GM19193 (cell line): Measurements from ENCODE around the gene IZUMO4.

Experiments used
- POLR2A ChIP-seq: IDR thresholded peaks from 4 replicates; pipeline ENCODE4 v1.6.1; 2011; ENCODE audit not compliant: insufficient read depth, insufficient read length; ENCODE audit errors: extremely low read depth

IZUMO4 gene

DNA sequence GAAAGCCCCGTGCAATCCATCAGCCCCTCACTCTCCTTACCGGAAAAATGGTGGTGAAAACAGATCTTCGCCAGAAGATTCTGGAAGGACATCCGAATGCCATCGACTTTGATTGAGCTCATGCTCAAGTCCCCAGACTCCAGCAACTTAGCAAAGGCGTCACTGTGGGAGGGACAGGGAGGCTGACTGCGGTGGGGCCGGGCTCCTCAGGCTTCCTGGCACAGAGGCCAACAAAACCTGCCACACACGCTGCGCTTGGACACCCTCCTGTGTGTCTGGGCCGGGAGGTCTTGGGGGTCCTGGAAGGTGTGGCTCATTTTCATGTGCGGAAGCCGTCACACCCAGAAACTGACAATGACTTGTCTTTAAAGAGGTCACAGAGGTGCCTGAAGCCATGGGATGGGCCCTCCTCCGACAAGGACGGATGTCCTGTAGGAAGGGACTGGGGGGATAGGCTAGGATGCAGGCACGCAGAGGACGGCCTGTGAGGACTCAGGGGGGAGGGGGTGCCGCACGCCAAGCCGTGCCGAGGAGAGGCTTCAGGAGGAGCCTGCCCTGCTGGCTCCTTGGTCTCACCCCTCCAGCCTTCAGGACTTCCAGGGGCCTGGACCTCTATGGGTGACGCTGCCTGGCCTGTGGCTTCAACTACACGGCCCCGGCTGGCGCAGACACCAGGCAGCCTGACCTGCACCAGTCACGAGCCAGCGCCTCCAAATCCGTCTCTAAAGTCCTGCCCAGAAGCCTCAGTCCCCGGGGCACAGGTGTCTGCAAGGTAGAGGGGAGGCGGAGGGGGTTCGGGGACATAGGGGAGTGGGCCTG, 12.5 kb downstream of the IZUMO4 start:
- TF ChIP-seq POLR2A: no peak

DNA sequence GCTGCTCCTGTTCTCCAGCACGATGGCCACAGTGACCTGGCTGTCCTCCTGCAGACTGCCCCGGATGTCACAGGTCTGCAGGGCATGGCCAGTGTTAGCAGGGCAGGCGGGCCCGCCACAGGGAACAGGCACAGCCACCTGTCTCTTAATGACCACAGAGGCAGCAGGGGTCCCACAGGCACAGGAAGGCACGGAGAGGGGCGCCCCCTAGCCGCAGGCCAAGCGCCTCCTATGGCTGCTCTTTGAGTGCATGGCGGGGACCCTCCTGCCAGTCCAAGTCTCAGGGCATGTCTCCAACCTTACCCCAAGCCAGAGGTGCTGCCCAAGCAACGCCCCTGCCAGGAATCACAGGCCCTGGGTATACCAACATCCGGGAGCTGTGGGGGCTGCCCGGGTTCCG, 14.1 kb downstream of the IZUMO4 start:
- no peak for TF ChIP-seq POLR2A

DNA sequence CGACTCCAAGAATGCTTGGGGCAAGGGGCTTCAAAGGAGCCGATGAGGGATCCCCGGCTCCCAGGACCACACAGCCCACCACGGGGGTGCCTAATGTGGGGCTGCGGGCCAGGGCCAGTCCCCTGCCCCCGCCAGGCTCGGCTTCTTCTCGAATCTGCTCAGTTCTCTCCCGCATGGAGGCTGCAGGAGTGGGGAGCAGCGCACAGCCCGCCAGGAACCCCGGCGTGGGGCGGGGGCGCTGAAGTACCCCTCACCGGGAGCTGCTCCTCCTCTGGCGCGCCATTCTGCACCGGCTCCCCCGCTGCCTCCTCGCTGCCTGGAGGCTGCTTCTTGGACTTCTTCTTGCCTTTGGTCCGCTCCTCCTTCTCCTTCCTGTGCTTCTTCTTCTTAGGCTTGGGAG, 14.7 kb downstream of the IZUMO4 start:
- TF ChIP-seq POLR2A: no peak

DNA sequence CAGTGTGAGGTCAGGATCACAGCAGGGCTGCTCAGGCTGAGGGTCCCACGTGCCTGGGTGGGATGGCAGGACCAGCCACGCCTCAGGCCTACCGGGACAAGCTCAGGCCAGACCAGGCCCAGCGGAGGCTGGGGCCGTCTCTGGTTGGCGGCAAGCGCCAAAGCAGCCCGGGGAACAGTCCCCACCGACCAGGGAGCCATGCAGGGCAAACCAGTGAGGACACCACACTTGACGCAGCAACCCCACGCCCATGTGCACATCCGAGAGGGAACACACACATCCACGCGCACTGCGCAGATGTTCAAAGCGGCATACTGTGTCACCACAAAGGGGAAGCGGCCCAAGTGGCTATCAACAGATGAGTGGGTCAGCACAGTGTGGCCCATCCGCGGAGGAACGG, 15.2 kb downstream of the IZUMO4 start:
- TF ChIP-seq POLR2A: no peak

DNA sequence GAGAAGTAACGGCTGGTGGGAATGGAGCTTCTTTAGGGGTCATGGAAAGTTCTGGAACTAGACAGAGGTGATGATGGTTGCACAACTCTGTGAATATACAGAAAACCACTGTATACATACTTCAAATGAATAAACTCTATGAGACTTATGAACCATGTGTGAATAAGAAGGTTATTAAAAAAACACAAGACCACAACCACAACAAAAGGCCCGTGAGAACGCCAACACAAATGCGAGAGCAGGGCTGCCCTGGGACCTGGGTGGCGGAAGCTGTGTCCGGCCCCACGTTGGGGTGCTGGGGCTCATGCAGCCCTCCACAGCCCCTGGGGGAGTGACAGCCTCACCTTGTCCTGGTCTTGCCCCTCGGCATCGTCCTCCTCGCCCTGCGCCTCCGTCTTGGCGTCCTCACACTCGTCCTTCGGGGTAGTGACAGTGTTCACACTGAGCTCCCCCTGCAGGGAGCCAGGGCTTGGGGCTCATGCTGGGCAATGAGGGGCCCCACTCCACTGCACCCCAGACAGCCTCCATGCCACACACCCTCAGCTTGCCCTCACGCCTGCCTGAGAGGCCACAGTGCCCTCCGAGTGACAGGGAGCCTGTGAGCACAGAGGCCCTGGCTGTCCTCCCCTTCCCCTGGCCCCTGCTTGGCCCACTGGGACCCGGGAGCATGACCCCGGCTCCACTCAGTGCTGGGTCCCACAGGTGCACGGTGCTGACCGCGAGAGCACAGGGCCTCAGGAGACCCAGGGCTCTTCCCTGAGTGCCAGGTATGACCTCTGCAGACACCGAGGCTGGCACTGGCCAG, 16.0 kb downstream of the IZUMO4 start:
- no peak for TF ChIP-seq POLR2A

DNA sequence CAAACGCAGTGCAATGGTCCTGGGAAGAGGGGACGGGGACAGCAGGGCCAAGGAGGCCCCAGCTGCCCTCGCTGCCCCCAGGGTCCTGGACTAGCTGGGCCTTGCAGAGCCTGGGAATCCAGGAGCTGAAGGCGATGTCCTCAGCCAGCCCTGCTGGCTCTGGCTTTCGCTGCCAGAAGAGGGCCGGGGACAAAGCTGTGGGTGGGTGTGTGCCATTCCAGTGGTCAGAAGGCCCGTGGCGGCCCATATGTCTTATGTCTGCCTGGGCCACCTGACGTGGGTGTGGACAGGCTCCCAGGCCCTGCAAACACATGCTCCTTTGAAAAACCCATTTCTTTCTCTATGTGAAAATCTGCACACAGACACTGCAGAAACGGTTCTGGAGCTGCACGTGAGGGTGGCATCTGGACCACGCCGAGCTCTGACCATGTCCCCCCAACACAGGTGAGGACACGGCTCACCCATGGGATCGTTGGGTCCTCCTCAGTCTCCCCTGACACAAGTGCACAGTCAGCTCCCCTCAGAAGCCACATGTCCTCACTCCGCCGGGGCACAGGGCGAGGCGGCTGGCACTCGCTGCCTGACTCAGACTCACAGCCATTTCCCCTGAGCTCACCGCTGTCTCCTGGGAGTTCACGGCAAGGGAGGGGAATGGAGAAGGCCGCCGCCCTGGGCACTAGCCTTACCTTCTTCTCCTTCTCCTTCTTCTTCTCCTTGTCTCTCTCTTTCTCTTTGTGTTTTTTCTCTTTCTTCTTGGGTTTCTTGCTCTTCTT, 16.9 kb downstream of the IZUMO4 start:
- TF ChIP-seq POLR2A: no peak

DNA sequence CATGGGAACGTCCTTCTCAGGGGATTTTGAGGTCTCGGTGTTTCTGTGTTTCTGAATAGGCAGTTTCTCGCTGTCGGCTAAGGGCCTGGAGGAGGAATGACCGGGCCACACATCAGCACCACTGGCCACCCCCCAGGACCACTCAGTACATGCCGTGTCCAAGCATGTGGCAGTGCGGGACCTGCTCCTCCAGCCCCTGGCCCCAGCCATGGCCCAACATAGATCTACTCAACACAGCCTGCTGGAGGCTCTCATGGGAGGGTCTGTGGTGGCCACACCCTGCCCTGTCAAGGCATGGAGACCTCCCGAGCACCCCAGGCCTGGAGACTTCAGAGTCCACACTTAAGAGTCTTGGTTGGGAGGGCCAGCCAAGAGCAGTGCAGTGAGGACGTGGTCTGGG, 17.5 kb downstream of the IZUMO4 start:
- TF ChIP-seq POLR2A: no peak

DNA sequence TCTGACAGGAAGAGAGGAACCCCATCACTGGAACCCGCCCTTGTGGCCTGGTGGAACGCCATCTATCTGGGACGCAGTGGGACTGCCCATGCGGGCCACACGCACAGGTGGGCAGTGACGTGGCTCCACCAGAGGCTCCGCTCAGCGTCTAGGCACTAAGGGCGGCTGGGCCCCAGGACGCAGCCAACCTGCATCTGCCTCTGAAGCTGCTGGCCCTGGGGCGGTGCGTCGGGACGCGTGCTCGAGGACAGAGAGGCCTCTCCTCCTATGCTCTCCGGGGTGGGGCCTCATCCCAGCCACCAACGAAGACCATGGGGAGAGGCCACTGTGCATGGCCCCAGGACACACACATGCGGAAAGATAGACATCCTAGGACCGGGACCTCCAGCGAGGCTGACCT, 18.1 kb downstream of the IZUMO4 start:
- TF ChIP-seq POLR2A: no peak

DNA sequence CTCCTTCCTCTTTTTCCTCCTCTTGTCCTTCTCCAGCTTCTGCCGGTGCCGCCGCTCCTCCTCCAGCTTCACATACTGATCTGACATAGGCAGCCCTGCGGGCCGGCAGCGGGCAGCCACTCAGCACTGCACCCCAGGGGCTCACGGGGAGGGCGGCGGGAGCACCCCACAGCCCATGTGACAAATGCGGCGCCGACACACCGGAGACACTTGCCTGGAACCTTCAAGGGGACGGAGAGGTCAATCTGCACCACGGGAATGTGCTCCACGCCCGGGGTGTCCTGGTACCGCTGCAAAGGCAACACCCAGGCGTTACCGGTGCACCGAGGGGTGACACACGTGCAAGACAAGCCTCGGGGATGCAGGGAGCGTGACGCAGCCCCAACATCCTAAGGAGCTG, 18.6 kb downstream of the IZUMO4 start:
- TF ChIP-seq POLR2A: no peak

DNA sequence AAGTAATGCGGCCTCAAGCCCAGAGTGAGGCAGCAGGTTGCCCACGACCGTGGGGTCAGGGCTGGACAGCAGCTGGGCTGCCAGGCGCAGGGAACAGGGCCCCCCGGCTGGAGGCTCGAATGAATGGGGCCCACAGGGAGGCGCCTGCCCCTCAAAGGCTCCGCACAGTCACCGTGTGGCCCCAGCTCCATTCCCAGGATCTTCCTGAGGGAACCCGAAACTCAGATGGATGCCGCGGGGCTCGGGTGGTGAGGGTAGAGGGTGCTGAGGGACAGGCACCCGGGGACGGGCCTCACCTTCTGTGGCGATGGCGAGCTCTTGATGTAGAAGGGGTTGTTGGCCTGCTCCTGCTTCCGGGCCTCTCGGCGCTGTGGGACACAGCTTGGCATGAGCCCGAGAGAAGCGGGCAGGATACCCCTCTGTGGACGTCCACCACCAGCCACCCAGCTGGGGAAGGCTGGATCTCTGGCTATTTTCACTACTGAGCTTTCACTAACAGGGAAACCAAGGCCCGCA, 19.3 kb downstream of the IZUMO4 start:
- no peak for TF ChIP-seq POLR2A

DNA sequence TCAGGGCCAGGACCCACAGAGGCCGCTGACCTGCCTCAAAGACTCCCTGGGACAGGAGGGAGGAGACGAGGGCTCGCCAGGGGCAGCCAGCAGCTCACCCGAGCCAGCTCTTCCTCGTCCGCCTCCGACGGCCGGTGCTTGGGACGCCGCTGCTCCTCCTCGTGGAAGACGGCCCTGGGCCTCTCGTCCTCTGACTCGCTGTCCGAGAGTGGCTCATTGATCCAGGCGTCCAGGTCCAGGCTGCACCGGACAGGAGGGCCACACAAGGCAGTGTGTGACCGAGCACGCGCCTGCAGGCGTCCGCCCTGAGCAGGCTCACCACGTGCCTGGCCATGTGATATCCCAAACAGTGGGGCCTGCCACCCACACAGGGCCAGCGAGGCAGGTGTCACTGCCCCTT, 19.8 kb downstream of the IZUMO4 start:
- TF ChIP-seq POLR2A: no peak

DNA sequence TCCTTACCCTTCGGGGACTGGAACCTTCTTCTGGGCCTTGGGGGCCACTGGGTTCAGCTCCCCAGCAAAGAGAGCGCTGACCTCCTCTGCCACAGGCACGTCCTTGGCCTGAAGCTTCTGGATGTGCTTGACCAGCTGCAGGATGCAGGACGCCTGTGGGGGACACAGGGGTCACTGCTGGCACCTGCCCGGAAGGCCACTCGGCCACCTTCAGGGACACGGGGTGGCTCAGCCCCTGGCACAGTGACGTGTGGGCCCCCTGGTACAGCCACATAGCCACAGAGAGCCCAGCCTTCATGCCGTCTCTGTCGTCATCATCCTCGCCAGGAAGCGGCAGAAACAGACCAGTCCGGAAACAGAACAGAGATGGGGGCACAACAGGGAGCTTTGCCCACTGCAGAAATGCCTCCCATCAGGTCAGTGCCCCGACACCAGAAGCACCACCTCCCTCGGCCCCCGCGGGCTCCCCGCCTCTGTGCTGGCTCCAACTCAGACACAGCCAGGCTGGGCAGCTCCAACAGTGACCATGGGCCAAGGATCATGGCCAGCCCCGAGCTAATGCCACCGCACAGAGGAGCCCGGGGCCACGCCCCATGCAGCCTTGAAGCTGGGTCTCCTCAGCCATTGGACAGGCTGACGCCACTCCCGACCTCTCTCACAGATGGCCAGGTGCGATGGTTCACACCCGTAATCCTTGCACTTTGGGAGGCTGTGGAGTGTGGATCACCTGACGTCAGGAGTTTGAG, 20.7 kb downstream of the IZUMO4 start:
- TF ChIP-seq POLR2A: no peak

DNA sequence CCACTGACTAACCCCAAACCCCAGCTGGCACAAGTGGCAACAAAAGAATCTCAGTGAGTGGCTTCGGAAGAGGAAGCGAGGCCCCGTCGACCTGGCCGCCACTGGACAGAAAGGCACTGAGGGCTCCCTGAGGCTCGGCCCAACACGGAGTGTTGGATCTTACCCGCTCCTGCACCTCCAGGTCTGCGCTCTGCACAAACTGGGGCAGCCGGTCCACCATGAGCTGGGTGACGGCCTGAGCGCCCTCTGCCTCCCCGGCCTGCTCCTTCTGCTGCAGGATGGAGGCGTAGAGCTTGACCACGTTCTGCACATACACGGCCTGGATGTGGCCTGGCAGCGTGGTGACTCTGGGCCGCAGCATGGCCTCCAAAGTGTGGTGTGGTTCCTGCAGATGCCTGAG, 21.7 kb downstream of the IZUMO4 start:
- TF ChIP-seq POLR2A: no peak

DNA sequence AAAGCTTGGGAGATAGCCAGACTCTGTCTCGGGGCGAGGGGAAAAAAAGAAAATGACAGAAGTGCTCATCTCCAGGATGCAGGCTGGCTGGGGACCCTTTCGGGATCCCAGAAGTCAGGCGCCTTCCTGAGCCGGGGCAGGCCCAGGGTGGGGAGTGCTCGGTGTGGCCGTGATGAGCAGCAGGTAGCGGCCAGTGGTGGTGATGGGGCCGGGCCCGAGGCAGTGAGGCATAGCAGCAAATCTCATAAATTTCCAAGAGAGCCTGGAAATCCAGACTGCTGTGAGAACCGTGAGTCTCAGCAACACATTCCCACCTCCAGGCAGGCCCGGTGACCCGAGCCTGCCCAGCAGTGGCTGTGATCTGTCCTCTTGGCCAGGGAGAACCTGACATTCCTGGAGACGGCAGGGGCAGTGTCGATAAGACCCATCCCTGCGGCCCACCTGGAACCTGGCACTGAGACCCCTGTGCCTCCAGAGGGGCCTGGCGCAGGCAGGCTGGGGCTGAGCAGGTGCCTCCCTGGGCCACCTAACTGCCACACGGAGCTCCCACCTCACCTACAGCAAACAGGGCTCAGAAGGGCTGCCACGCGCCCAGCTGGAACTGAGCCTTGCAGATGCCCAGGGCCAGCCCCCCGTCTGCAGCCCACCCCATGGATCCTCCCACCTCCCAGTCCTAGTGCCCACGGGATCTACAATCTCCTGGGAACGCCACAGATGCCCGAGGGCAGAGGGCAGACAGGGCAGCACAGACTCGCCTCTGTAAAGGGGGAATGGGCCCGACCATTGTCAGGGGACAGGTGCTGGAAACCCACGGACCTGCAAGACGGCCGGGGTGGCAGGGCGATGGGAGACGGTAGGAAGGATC, 23.4 kb downstream of the IZUMO4 start:
- TF ChIP-seq POLR2A: no peak

DNA sequence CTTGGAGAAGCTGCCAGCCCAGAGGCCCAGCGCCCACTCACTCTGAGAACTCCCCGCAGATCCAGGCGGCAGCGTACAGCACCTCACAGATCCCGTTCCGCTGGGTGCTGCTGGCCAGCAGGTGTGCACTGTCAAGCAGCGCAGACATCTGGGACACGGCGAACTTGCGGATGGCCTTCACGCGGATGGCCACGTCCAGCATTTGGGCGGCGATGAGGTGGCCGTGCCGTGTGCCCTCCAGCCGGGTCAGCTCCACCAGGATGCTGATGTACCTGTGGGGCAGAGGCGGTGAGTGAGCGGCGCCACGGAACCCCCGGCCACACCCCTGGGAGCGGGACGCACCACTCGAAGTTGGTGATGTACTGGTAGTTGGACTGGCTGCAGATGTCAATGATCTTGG, 24.1 kb downstream of the IZUMO4 start:
- no peak for TF ChIP-seq POLR2A
